WTC11 (cell line): ENCODE results near the gene ITGA2B. TPM values are rescaled to one million over a fixed set of nuclear protein-coding genes. Genes with fewer than 3 reads are reported as not detected.

Experiments used
- ATF2 ChIP-seq: sonication (generic); formaldehyde crosslinking; IDR thresholded peaks from 2 replicates; pipeline ENCODE4 v1.8.1; 2022; ENCODE audit warnings: low read depth, missing genetic modification reagents, borderline replicate concordance
- ATF3 ChIP-seq: sonication (generic); formaldehyde crosslinking; conservative IDR thresholded peaks from 2 replicates; pipeline ENCODE4 v1.8.1; 2022; ENCODE audit warnings: mild to moderate bottlenecking, missing genetic modification reagents
- CBFB ChIP-seq: sonication (generic); formaldehyde crosslinking; IDR thresholded peaks from 2 replicates; pipeline ENCODE4 v1.8.1; 2022; ENCODE audit warnings: mild to moderate bottlenecking, low read depth, missing genetic modification reagents
- E2F5 ChIP-seq: sonication (generic); formaldehyde crosslinking; IDR thresholded peaks from 2 replicates; pipeline ENCODE4 v1.8.1; 2022; ENCODE audit warnings: mild to moderate bottlenecking, moderate library complexity, missing genetic modification reagents
- ELF4 ChIP-seq: sonication (generic); formaldehyde crosslinking; IDR thresholded peaks from 2 replicates; pipeline ENCODE4 v1.8.1; 2022; ENCODE audit warnings: low read depth, mild to moderate bottlenecking, moderate library complexity, missing genetic modification reagents
- ETV6 ChIP-seq: sonication (generic); formaldehyde crosslinking; IDR thresholded peaks from 2 replicates; pipeline ENCODE4 v1.8.1; 2022; ENCODE audit warnings: mild to moderate bottlenecking, missing genetic modification reagents
- FOXK1 ChIP-seq: sonication (generic); formaldehyde crosslinking; IDR thresholded peaks from 2 replicates; pipeline ENCODE4 v1.8.0; 2022; ENCODE audit warnings: mild to moderate bottlenecking, moderate library complexity, missing genetic modification reagents
- GABPB1 ChIP-seq: sonication (generic); formaldehyde crosslinking; IDR thresholded peaks from 2 replicates; pipeline ENCODE4 v1.8.1; 2023; ENCODE audit warnings: mild to moderate bottlenecking, missing genetic modification reagents
- HMGXB4 ChIP-seq: sonication (generic); formaldehyde crosslinking; IDR thresholded peaks from 2 replicates; pipeline ENCODE4 v1.8.1; 2023; ENCODE audit warnings: mild to moderate bottlenecking, moderate library complexity, missing genetic modification reagents
- JAZF1 ChIP-seq: fragments of 250-450 bp; sonication (Bioruptor Pico); IDR thresholded peaks from 2 replicates; pipeline ENCODE4 v1.9.0; 2021; ENCODE audit warnings: moderate library complexity, mild to moderate bottlenecking, inconsistent platforms
- KAT7 ChIP-seq: sonication (generic); formaldehyde crosslinking; IDR thresholded peaks from 2 replicates; pipeline ENCODE4 v1.8.1; 2023; ENCODE audit warnings: missing genetic modification reagents, mild to moderate bottlenecking, borderline replicate concordance
- MAX ChIP-seq: sonication (generic); formaldehyde crosslinking; IDR thresholded peaks from 2 replicates; pipeline ENCODE4 v1.8.0; 2022; ENCODE audit warnings: mild to moderate bottlenecking, missing genetic modification reagents
- MXD4 ChIP-seq: fragments of 250-450 bp; sonication (Bioruptor Pico); IDR thresholded peaks from 2 replicates; pipeline ENCODE4 v1.8.0; 2021; ENCODE audit warnings: mild to moderate bottlenecking, moderate library complexity, borderline replicate concordance
- NFE2L1 ChIP-seq: sonication (generic); formaldehyde crosslinking; IDR thresholded peaks from 2 replicates; pipeline ENCODE4 v1.8.1; 2023; ENCODE audit warnings: missing genetic modification reagents
- NR2C2 ChIP-seq: sonication (generic); formaldehyde crosslinking; IDR thresholded peaks from 2 replicates; pipeline ENCODE4 v1.8.0; 2022; ENCODE audit warnings: mild to moderate bottlenecking, missing genetic modification reagents
- PRDM15 ChIP-seq: sonication (generic); formaldehyde crosslinking; IDR thresholded peaks from 2 replicates; pipeline ENCODE4 v1.8.0; 2022; ENCODE audit warnings: missing genetic modification reagents
- PREB ChIP-seq: sonication (generic); formaldehyde crosslinking; IDR thresholded peaks from 2 replicates; pipeline ENCODE4 v1.8.1; 2022; ENCODE audit warnings: mild to moderate bottlenecking, missing genetic modification reagents, moderate library complexity, borderline replicate concordance
- SMAD3 ChIP-seq: sonication (generic); formaldehyde crosslinking; IDR thresholded peaks from 2 replicates; pipeline ENCODE4 v1.8.0; 2022; ENCODE audit warnings: missing genetic modification reagents, mild to moderate bottlenecking, borderline replicate concordance
- SOX15 ChIP-seq: fragments of 250-450 bp; sonication (Bioruptor Pico); IDR thresholded peaks from 2 replicates; pipeline ENCODE4 v1.9.0; 2021; ENCODE audit warnings: mild to moderate bottlenecking
- SP1 ChIP-seq: sonication (generic); formaldehyde crosslinking; conservative IDR thresholded peaks from 2 replicates; pipeline ENCODE4 v1.8.1; 2022; ENCODE audit warnings: missing genetic modification reagents
- TEAD1 ChIP-seq: sonication (generic); formaldehyde crosslinking; IDR thresholded peaks from 2 replicates; pipeline ENCODE4 v1.8.0; 2022; ENCODE audit warnings: mild to moderate bottlenecking, missing genetic modification reagents
- TEAD4 ChIP-seq: sonication (generic); formaldehyde crosslinking; IDR thresholded peaks from 2 replicates; pipeline ENCODE4 v1.8.0; 2022; ENCODE audit warnings: mild to moderate bottlenecking, missing genetic modification reagents
- ZBTB21 ChIP-seq: sonication (generic); formaldehyde crosslinking; IDR thresholded peaks from 2 replicates; pipeline ENCODE4 v1.8.1; 2023; ENCODE audit warnings: mild to moderate bottlenecking, missing genetic modification reagents, borderline replicate concordance
- ZNF232 ChIP-seq: sonication (generic); formaldehyde crosslinking; IDR thresholded peaks from 2 replicates; pipeline ENCODE4 v1.8.0; 2022; ENCODE audit warnings: mild to moderate bottlenecking, missing genetic modification reagents
- ZNF425 ChIP-seq: fragments of 250-450 bp; sonication (Bioruptor Pico); conservative IDR thresholded peaks from 2 replicates; pipeline ENCODE4 v1.9.0; 2021; ENCODE audit warnings: mild to moderate bottlenecking
- ZNF512 ChIP-seq: sonication (generic); formaldehyde crosslinking; IDR thresholded peaks from 2 replicates; pipeline ENCODE4 v1.8.1; 2022; ENCODE audit warnings: missing genetic modification reagents, borderline replicate concordance
- ZNF671 ChIP-seq: fragments of 250-450 bp; sonication (Bioruptor Pico); IDR thresholded peaks from 2 replicates; pipeline ENCODE4 v1.8.0; 2021; ENCODE audit warnings: mild to moderate bottlenecking
- total RNA-seq: library from RNA; stranded (reverse); gene quantifications from 3 replicates; pipeline ENCODE4 v1.2.3, GENCODE V29; 2021

ITGA2B gene
- total RNA-seq, 1 experiment from 2014 or later: 21.5 TPM

GRCh38 chr17:44384823-44385286, 4.6 kb downstream of the ITGA2B start (continued):
- TF ChIP-seq MXD4 (CRISPR knock-in tag) (no peak), SP1 (CRISPR knock-in tag) (peak; percentile 70), TEAD4 (CRISPR knock-in tag) (peak; percentile 51; the same call in 1 of the 2 replicates), ETV6 (CRISPR knock-in tag) (peak; percentile 82), HMGXB4 (CRISPR knock-in tag) (no peak), SOX15 (CRISPR knock-in tag) (no peak), PREB (CRISPR knock-in tag) (no peak), ATF3 (CRISPR knock-in tag) (no peak), SMAD3 (CRISPR knock-in tag) (no peak), ZNF425 (CRISPR knock-in tag) (no peak), ZNF232 (no peak), ELF4 (CRISPR knock-in tag) (no peak), E2F5 (0 out of 2 replicates have a peak, but pooled peaks have one; percentile 19), TEAD1 (CRISPR knock-in tag) (0 out of 2 replicates have a peak, but pooled peaks have one; percentile 11), CBFB (no peak), NFE2L1 (CRISPR knock-in tag) (peak; percentile 76), KAT7 (no peak; the same call in 1 of the 2 replicates), ZNF671 (no peak), ZBTB21 (CRISPR knock-in tag) (no peak), ATF2 (CRISPR knock-in tag) (no peak), GABPB1 (CRISPR knock-in tag) (0 out of 2 replicates have a peak, but pooled peaks have one; percentile 5), PRDM15 (peak; percentile 44; the same call in 1 of the 2 replicates), FOXK1 (peak; percentile 63; the same call in 1 of the 2 replicates), ZNF512 (CRISPR knock-in tag) (no peak), MAX (peak; percentile 95), NR2C2 (CRISPR knock-in tag) (no peak), JAZF1 (CRISPR knock-in tag) (no peak)
